BJ (cell line): ENCODE data around the gene PPP1R14C. TPM values are rescaled to one million over a fixed set of nuclear protein-coding genes. Genes with fewer than 3 reads are reported as not detected.
"Not testable (repeated sequence)": the region's sequence is repeated elsewhere in the genome, so short reads cannot be mapped to it uniquely, and the experiment has no call there.

Source experiments
- CTCF ChIA-PET: fragments of 350-600 bp; formaldehyde crosslinking; extraction: SDS; loops from one replicate; lab custom pipeline; 2021; ENCODE audit warnings: antibody characterized with exemption, inconsistent platforms; lab: Yijun Ruan, JAX
- POLR2A ChIA-PET: fragments of 300-600 bp; sonication (Branson Sonifier 250); formaldehyde crosslinking; extraction: SDS; loops from one replicate; lab custom pipeline; 2021; ENCODE audit warnings: antibody characterized with exemption; lab: Charles Lee
- DNase-seq: peaks from one replicate; pipeline ENCODE4 v3.0.0-alpha.2; 2011; ENCODE audit warnings: low read depth
- H3K27me3 ChIP-seq: 2 replicates; pipeline ENCODE4 v1.6.0; 2011; ENCODE audit warnings: low read length; ENCODE audit not compliant: control insufficient read depth, insufficient read depth
- H3K36me3 ChIP-seq: 2 replicates; pipeline ENCODE4 v1.5.1; 2011; ENCODE audit warnings: low read length; ENCODE audit not compliant: control insufficient read depth, insufficient read depth
- H3K4me3 ChIP-seq: 2 replicates; pipeline ENCODE4 v1.5.1; 2011; ENCODE audit warnings: low read depth, mild to moderate bottlenecking, control low read depth, low read length
- CTCF ChIP-seq: IDR thresholded peaks from 2 replicates; pipeline ENCODE4 v1.5.1; 2011; ENCODE audit warnings: low read depth, mild to moderate bottlenecking, control low read depth, inconsistent platforms, low read length, moderate library complexity; ENCODE audit not compliant: insufficient read depth
- polyA plus RNA-seq: library from polyadenylated mRNA; depleted of rRNA; stranded (reverse); fragments of >200 nt; gene quantifications from 2 replicates; pipeline ENCODE4 v1.2.3, GENCODE V29; 2011

PPP1R14C gene
- polyA plus RNA-seq, 1 experiment = 0.05 TPM

GRCh38 chr6:150134280-150134920 is 8.4 kb upstream of the PPP1R14C start:
- POLR2A ChIA-PET = no interaction called here
- TF ChIP-seq CTCF = no peak
- CTCF ChIA-PET = interaction anchor here (0.6 to 1.3 kb wide), 4 partner anchors 10 to 684 kb away, joined by 3 read pairs; no protein-coding TSS in a partner anchor
- no peak for DNase-seq
- H3K27me3 ChIP-seq = peaks cover 3% of the 10 kb centered on the region; the same call in 1 of the 2 replicates
- no peak overlapping the region for H3K4me3 ChIP-seq
- no peaks in the 10 kb centered on the region for H3K36me3 ChIP-seq

- H3K27me3 ChIP-seq = peaks cover 16% of the 10 kb centered on the region
- H3K36me3 ChIP-seq, POLR2A ChIA-PET, CTCF ChIA-PET, DNase-seq, H3K4me3 ChIP-seq: not testable (repeated sequence)
These were observed 5.1 kb upstream of the PPP1R14C start for GRCh38 chr6:150137711-150138110.

- ChIA-PET POLR2A (no interaction called here), CTCF (interaction anchor here (0.7 kb wide), 1 partner anchor 62 kb away, joined by 3 read pairs; no protein-coding TSS in a partner anchor)
- H3K4me3 ChIP-seq = no peak overlapping the region
- H3K27me3 ChIP-seq = peaks cover 16% of the 10 kb centered on the region
- H3K36me3 ChIP-seq = no peaks in the 10 kb centered on the region
- TF ChIP-seq CTCF = no peak
- DNase-seq = no peak
These were observed 4.2 kb upstream of the PPP1R14C start for GRCh38 chr6:150138638-150139037.

GRCh38 chr6:150139533-150139932 is 3.3 kb upstream of the PPP1R14C start:
- no peak for TF ChIP-seq CTCF
- Histone ChIP-seq H3K36me3 (no peaks in the 10 kb centered on the region), H3K27me3 (peaks cover 25% of the 10 kb centered on the region), H3K4me3 (no peak overlapping the region)
- no peak for DNase-seq
- CTCF ChIA-PET = no interaction called here
- POLR2A ChIA-PET = no interaction called here

GRCh38 chr6:150140236-150140969 is 2.4 kb upstream of the PPP1R14C start:
- H3K4me3 ChIP-seq = no peak overlapping the region
- H3K27me3 ChIP-seq = peaks cover 25% of the 10 kb centered on the region
- no peaks in the 10 kb centered on the region for H3K36me3 ChIP-seq
- no peak for DNase-seq
- CTCF ChIA-PET = no interaction called here
- POLR2A ChIA-PET = no interaction called here
- TF ChIP-seq CTCF = no peak
